GM12891 (cell line): ENCODE measurements around the gene POMC.

Experiments
- POLR2A ChIP-seq: IDR thresholded peaks from 2 replicates; pipeline ENCODE4 v1.6.1; 2011; ENCODE audit warnings: low read depth, low read length, control low read depth
- POLR2AphosphoS5 ChIP-seq: IDR thresholded peaks from 2 replicates; pipeline ENCODE4 v1.6.1; 2011; ENCODE audit warnings: low read depth, low read length, control low read depth

DNA sequence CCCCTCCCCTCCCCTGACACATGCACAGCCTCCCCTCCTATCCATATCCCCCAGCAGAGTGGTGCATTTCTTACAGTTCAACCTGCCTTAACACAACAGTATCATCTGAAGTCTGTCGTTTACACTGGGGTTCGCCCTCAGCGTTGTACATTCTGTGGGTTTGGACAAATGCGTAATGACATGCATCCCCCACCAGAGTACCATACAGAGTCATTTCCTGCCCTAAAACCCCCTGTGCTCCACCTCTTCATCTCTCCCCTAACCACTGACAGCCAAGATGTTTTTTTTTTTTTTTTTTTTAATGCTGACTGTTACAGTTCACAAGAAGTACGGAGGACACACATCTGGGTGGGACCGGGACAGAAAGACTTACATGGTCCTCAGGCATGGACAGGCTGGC is 22.6 kb downstream of the POMC start:
- TF ChIP-seq POLR2A = no peak
- no peak for TF ChIP-seq POLR2AphosphoS5
